ENCODE data around the gene INO80D.

DNA sequence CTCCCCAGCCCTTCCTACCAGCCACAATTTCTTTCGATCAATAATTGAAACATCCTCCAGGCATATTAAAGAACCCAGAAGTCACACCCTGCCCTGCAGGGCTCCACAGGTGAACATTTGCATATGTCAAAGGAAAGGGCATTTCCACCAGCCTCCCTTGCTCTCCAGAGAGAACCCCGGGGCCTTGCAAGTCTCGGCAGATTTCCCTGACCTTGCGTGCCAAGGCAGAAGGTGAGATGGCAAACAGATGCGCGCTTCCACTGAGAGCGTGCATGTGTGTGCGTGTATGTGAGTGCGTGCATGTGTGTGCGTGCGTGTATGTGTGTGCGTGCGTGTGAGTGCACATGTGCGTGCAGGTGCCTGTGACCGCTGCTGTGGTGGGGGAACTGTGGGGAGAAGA, 120.3 kb downstream of the INO80D start:
- no peak for TF ChIP-seq KLF9 (tag by site-specific recombination; IDR thresholded peaks at IDR 0.05; ENCODE audit: low read depth)
- TF ChIP-seq, protein P1, sequence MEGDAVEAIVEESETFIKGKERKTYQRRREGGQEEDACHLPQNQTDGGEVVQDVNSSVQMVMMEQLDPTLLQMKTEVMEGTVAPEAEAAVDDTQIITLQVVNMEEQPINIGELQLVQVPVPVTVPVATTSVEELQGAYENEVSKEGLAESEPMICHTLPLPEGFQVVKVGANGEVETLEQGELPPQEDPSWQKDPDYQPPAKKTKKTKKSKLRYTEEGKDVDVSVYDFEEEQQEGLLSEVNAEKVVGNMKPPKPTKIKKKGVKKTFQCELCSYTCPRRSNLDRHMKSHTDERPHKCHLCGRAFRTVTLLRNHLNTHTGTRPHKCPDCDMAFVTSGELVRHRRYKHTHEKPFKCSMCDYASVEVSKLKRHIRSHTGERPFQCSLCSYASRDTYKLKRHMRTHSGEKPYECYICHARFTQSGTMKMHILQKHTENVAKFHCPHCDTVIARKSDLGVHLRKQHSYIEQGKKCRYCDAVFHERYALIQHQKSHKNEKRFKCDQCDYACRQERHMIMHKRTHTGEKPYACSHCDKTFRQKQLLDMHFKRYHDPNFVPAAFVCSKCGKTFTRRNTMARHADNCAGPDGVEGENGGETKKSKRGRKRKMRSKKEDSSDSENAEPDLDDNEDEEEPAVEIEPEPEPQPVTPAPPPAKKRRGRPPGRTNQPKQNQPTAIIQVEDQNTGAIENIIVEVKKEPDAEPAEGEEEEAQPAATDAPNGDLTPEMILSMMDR (tag by site-specific recombination; IDR thresholded peaks at IDR 0.05), result no peak
- TF ChIP-seq TCF7L2 (IDR thresholded peaks at IDR 0.05; ENCODE audit: borderline replicate concordance, low read depth, low read length), result no peak
- TF ChIP-seq ZNF121 (tag by site-specific recombination; IDR thresholded peaks at IDR 0.05), result no peak
- TF ChIP-seq ZNF658 (tag by site-specific recombination; IDR thresholded peaks at IDR 0.05), result no peak

Data from HEK293 (cell line).